Activated gamma-delta T cell treated with Interleukin-2 at 50 U/mL for 16 hours (primary cell): ENCODE results near the gene TMEM219.
"Not testable (repeated sequence)": the region's sequence is repeated elsewhere in the genome, so short reads cannot be mapped to it uniquely, and the experiment has no call there.

Experiments
- DNase-seq: peaks from one replicate; pipeline ENCODE4 v3.0.0-alpha.2; 2020

The TMEM219 gene, protein sequence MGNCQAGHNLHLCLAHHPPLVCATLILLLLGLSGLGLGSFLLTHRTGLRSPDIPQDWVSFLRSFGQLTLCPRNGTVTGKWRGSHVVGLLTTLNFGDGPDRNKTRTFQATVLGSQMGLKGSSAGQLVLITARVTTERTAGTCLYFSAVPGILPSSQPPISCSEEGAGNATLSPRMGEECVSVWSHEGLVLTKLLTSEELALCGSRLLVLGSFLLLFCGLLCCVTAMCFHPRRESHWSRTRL

GRCh38 chr16:29961479-29962343 is at the start of gene TMEM219:
TSS of gene TMEM219 (plus strand) at chr16:29962079. CDS start at chr16:29963144, 1,065 bp downstream.
- peak; percentile 93 for DNase-seq

GRCh38 chr16:29912087-29912486 is 49.8 kb upstream of the TMEM219 start:
- DNase-seq: no peak

DNA sequence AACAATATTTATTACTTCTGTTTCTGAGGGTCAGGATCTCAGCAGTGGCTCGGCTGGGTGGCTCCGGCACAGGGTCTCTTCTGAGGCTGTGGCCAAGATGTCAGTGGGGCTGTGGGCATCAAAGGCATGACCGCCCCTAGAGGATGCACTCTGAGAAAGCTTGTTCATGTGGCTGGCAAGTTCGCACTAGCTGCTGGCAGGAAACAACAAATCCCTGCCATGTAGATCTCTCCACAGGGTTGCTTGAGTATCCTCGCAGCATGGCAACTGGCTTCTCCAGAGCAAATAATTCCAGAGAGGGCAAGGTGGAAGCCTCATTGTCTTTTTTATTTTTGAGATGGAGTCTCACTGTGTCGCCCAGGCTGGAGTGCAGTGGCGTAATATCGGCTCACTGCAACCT is 48.4 kb upstream of the TMEM219 start:
- DNase-seq: no peak

DNA sequence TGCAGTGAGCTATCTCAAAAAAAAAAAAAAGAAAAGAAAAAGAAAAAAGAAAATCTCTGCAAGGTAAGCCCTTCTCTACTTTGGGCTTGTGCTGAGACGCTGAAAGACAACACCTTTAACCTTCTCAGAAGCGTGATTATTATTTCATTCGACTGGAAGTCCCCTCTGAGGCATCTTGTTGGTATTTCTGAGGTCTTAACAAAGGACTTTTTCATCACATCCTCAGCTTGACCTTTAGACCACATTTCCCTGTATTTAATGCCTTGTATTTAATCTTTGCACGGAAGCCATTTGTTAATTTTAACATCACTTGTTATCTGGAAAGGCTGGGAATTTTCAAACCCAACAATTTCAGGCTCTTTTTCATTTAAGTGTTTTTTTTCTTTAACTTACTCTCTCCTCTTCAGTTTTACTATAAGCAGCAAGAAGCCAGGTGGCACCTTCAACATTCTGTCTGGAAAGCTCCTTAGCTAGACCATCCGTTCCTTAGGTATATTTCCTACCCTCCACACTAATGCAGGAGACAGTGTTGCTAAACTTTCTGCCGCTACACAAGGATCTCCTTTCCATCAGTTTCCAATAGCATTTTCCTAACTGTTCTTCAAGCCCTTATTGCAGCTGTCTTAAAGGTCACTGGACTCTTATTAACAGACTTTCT is 46.2 kb upstream of the TMEM219 start:
- DNase-seq: no peak

DNA sequence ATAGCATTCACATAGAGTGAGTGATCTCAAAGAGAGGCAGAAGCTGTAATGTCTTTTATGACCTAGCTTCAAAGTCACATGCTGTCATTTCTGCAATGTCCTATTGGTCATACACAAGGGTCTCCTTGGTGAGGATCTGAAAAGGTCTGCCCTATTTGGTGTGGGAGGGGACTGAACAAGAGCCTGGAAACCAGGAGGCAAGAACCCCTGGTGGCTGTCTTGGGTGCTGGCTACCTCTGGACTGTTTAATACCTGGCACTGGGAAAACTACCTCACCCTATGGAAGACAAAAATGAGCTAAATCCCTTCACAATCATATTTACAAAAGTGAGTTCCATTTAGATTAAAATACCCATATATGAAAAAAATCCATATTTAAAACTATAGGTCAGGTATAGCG is 44.9 kb upstream of the TMEM219 start:
- DNase-seq: no peak

DNA sequence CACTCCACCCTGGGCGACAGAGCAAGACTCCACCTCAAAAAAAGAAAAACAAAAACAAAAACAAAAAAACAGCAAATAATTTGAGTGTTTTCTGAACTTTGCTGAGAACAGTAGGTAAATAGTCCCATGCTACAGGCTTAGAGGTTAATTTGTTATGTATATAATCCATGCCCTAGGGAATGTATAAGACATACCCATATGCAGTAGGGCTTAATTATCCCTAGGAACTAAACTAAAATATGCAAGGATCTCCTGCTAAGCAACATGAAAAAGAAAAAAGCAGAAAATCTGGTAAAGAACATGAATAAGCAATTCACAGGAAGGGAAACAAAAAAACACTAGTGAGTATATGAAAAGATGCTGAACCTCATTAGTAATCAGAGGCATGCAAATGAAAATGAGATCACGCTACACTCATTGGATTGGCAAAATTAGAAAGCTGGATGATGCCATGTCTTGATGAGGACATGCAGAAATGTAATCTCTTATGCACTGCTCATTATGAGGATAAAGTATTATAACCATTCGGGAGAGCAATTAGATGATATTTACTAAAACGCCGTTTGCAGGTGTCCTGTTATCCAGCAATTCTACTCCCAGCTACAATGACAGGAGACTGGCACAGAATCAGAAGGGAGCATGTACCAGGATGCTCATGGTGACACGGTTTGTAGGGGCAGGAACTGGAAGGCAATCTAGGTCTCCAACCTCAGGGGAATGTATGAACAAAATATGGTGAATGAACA is 41.4 kb upstream of the TMEM219 start:
- DNase-seq: no peak

DNA sequence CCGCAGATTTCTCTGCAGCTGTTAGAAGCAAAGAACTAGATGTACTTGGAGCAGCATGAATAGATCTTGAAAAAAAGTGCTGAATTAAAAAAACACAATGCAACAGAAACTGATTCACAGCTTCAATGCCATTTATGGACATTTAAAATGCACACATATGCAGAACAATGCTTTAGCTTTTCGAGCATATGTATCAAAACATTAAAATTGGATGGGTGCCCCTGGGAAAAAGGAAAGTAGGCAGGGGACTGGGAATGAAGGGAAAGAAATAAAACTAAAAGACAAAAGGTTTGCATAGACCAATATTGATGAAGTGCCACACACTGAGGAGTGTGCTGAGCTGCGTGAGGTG is 40.9 kb upstream of the TMEM219 start:
- no peak for DNase-seq

GRCh38 chr16:29922326-29922725 is 39.6 kb upstream of the TMEM219 start:
- no peak for DNase-seq

DNA sequence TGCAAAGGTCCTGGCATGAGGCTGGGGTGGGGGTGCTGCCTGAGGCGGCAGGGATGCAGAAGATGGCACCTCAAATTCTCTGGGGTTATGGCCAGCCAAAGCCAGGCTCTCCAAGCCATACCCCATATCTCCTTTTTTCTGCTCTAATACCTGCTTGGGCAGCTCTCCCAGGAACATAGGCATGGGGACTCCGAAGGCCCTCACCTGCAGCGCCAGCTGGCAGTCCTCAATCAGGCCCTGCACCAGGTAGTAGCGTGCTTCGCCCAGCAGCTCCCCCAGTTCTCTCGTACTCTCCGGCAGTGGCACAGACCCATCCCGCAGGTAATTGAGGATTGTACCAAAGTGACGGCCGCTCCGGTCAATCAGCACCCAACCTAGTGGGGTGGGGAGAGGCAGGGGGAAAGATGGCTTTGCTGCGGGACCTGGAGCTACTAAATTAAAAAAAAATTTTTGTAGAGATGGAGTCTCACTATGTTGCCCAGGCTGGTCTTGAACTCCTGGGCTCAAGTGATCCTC is 38.8 kb upstream of the TMEM219 start:
- no peak for DNase-seq

- DNase-seq: no peak
These were observed 36.6 kb upstream of the TMEM219 start for GRCh38 chr16:29925105-29925756.

- DNase-seq: peak; percentile 84
These were observed 35.8 kb upstream of the TMEM219 start, which contains the start of gene KCTD13 for GRCh38 chr16:29925781-29926710. TSS of gene KCTD13 (minus strand) at chr16:29926226. CDS start at chr16:29926033, 193 bp downstream.

- no peak for DNase-seq
These were observed 35.2 kb upstream of the TMEM219 start for GRCh38 chr16:29926711-29927052.

- DNase-seq: no peak
These were observed 34.6 kb upstream of the TMEM219 start for GRCh38 chr16:29927070-29927905.

DNA sequence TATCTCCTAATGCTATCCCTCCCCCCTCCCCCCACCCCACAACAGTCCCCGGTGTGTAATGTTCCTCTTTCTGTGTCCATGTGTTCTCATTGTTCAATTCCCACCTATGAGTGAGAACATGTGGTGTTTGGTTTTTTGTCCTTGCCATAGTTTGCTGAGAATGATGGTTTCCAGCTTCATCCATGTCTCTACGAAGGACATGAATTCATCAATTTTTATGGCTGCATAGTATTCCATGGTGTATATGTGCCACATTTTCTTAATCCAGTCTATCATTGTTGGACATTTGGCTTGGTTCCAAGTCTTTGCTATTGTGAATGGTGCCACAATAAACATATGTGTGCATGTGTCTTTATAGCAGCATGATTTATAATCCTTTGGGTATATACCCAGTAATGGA is 30.1 kb upstream of the TMEM219 start:
- not testable (repeated sequence) for DNase-seq

GRCh38 chr16:29940656-29941055 is 21.2 kb upstream of the TMEM219 start:
- DNase-seq: no peak

GRCh38 chr16:29943846-29944799 is 17.8 kb upstream of the TMEM219 start:
- no peak for DNase-seq

DNA sequence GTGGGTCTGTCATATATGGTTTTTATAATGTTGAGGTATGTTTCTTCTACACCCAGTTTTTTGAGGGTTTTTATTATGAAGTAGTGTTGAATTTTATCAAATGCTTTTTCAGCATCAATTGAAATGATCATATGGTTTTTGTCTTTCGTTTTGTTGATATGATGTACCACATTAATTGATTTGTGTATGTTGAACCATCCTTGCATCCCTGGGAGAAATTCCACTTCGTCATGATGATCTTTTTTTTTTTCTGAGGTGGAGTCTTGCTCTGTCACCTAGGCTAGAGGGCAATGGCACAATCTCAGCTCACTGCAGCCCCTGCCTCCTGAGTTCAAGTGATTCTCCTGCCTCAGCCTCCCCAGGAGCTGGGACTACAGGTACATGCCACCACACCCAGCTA is 14.0 kb upstream of the TMEM219 start:
- no peak for DNase-seq

GRCh38 chr16:29950806-29951461 is 10.9 kb upstream of the TMEM219 start:
- no peak for DNase-seq
